Measurements from ENCODE around the gene MCU. TPM values are rescaled to one million over a fixed set of nuclear protein-coding genes. Genes with fewer than 3 reads are reported as not detected.

MCU gene
- polyA plus RNA-seq, 1 donor (not counting 4 experiments of a cell fraction or from before 2014, with no cell fraction given): 103 TPM

- no peak for TF ChIP-seq EZH2 (IDR thresholded peaks at IDR 0.05; ENCODE audit: low read length)
- TF ChIP-seq, protein P1, sequence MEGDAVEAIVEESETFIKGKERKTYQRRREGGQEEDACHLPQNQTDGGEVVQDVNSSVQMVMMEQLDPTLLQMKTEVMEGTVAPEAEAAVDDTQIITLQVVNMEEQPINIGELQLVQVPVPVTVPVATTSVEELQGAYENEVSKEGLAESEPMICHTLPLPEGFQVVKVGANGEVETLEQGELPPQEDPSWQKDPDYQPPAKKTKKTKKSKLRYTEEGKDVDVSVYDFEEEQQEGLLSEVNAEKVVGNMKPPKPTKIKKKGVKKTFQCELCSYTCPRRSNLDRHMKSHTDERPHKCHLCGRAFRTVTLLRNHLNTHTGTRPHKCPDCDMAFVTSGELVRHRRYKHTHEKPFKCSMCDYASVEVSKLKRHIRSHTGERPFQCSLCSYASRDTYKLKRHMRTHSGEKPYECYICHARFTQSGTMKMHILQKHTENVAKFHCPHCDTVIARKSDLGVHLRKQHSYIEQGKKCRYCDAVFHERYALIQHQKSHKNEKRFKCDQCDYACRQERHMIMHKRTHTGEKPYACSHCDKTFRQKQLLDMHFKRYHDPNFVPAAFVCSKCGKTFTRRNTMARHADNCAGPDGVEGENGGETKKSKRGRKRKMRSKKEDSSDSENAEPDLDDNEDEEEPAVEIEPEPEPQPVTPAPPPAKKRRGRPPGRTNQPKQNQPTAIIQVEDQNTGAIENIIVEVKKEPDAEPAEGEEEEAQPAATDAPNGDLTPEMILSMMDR (optimal IDR thresholded peaks at IDR 0.05 in 1 of 3, IDR thresholded peaks at IDR 0.05 in 1 of 3, conservative IDR thresholded peaks at IDR 0.05 in 1 of 3; ENCODE audit: extremely low read depth in 1 of 3, insufficient read depth in 2 of 3, low read length in 3 of 3): no peak
- H2AFZ ChIP-seq (ENCODE audit: control insufficient read depth, low read length): no peak overlapping the region
- no peak overlapping the region for H3K9ac ChIP-seq (ENCODE audit: control insufficient read depth, extremely low read depth, insufficient read depth, low read length)
- no peak overlapping the region for H3K27ac ChIP-seq (ENCODE audit: control insufficient read depth, insufficient read depth, low read length)
- H3K36me3 ChIP-seq (ENCODE audit: control insufficient read depth in 2 of 2, extremely low read depth in 1 of 2, insufficient read depth in 2 of 2, low read length in 2 of 2): no peaks in the 10 kb centered on the region
- no peak overlapping the region for H3K4me2 ChIP-seq (ENCODE audit: control insufficient read depth, extremely low read depth, insufficient read depth, low read depth, low read length)
- DNase-seq (ENCODE audit: low read depth, low spot score) (no peak), FAIRE-seq (no peak)
- no peaks in the 10 kb centered on the region for H3K9me1 ChIP-seq (ENCODE audit: control insufficient read depth, extremely low read depth, insufficient read depth, low read length)
- H3K4me3 ChIP-seq (ENCODE audit: control insufficient read depth in 2 of 3, extremely low read depth in 1 of 3, insufficient read depth in 2 of 3, low read depth in 1 of 3, low read length in 3 of 3): no peak overlapping the region
- H3K9me3 ChIP-seq (ENCODE audit: control insufficient read depth, low read depth, low read length): no peaks in the 10 kb centered on the region
- no peaks in the 10 kb centered on the region for H3K4me1 ChIP-seq (ENCODE audit: control insufficient read depth, extremely low read depth, insufficient read depth, low read length)
- dilution Hi-C loops (cut with MboI; ENCODE audit: extremely low pct_ligation_motif_present, low sequenced_read_pairs): no loop called here
- H3K79me2 ChIP-seq (ENCODE audit: control insufficient read depth, insufficient read depth, low read length): no peaks in the 10 kb centered on the region
- H3K27me3 ChIP-seq (ENCODE audit: control insufficient read depth, extremely low read depth, insufficient read depth, low read length): no peaks in the 10 kb centered on the region
- H4K20me1 ChIP-seq (ENCODE audit: control insufficient read depth, extremely low read depth, insufficient read depth, low read length): no peaks in the 10 kb centered on the region
Observed at GRCh38 chr10:72925951-72926465, 234.1 kb downstream of the MCU start.

GRCh38 chr10:72927485-72927884, 235.5 kb downstream of the MCU start:
- no peaks in the 10 kb centered on the region for H3K27me3 ChIP-seq (ENCODE audit: control insufficient read depth, extremely low read depth, insufficient read depth, low read length)
- no peak overlapping the region for H3K9ac ChIP-seq (ENCODE audit: control insufficient read depth, extremely low read depth, insufficient read depth, low read length)
- H3K9me1 ChIP-seq (ENCODE audit: control insufficient read depth, extremely low read depth, insufficient read depth, low read length): no peaks in the 10 kb centered on the region
- no peaks in the 10 kb centered on the region for H3K4me1 ChIP-seq (ENCODE audit: control insufficient read depth, extremely low read depth, insufficient read depth, low read length)
- peaks cover 0 to 1% of the 10 kb centered on the region in 2 experiments for H3K36me3 ChIP-seq (ENCODE audit: control insufficient read depth in 2 of 2, extremely low read depth in 1 of 2, insufficient read depth in 2 of 2, low read length in 2 of 2)
- H3K9me3 ChIP-seq (ENCODE audit: control insufficient read depth, low read depth, low read length): no peaks in the 10 kb centered on the region
- DNase-seq (ENCODE audit: low read depth, low spot score) (no peak), FAIRE-seq (no peak)
- dilution Hi-C loops (cut with MboI; ENCODE audit: extremely low pct_ligation_motif_present, low sequenced_read_pairs): no loop called here
- no peaks in the 10 kb centered on the region for H3K79me2 ChIP-seq (ENCODE audit: control insufficient read depth, insufficient read depth, low read length)
- no peak overlapping the region for H2AFZ ChIP-seq (ENCODE audit: control insufficient read depth, low read length)
- no peak overlapping the region for H3K27ac ChIP-seq (ENCODE audit: control insufficient read depth, insufficient read depth, low read length)
- H3K4me3 ChIP-seq (ENCODE audit: control insufficient read depth in 2 of 3, extremely low read depth in 1 of 3, insufficient read depth in 2 of 3, low read depth in 1 of 3, low read length in 3 of 3): no peak overlapping the region
- H3K4me2 ChIP-seq (ENCODE audit: control insufficient read depth, extremely low read depth, insufficient read depth, low read depth, low read length): no peak overlapping the region
- no peaks in the 10 kb centered on the region for H4K20me1 ChIP-seq (ENCODE audit: control insufficient read depth, extremely low read depth, insufficient read depth, low read length)
- TF ChIP-seq EZH2 (IDR thresholded peaks at IDR 0.05; ENCODE audit: low read length): no peak
- TF ChIP-seq, protein P1 (optimal IDR thresholded peaks at IDR 0.05 in 1 of 3, IDR thresholded peaks at IDR 0.05 in 1 of 3, conservative IDR thresholded peaks at IDR 0.05 in 1 of 3; ENCODE audit: extremely low read depth in 1 of 3, insufficient read depth in 2 of 3, low read length in 3 of 3): no peak

Data from keratinocyte (primary cell).